CD4-positive, alpha-beta T cell treated with Interleukin-10 for 1 hour (primary cell): ENCODE data around the gene ACSL6.

Experiments used
- DNase-seq: peaks from one replicate; pipeline ENCODE4 v3.0.0-alpha.2; 2020

Gene ACSL6

GRCh38 chr5:131998431-131999040 lies 12.9 kb downstream of the ACSL6 start:
- DNase-seq = no peak

GRCh38 chr5:131997727-131998117 lies 13.7 kb downstream of the ACSL6 start:
- no peak for DNase-seq

- no peak for DNase-seq
Measured at GRCh38 chr5:131997026-131997726, 14.3 kb downstream of the ACSL6 start.

GRCh38 chr5:131996210-131997025 lies 15.0 kb downstream of the ACSL6 start:
- no peak for DNase-seq

- DNase-seq = no peak
Measured at GRCh38 chr5:131994533-131995226, 16.8 kb downstream of the ACSL6 start.

- DNase-seq = no peak
Measured at GRCh38 chr5:131994090-131994489, 17.4 kb downstream of the ACSL6 start.

GRCh38 chr5:131993676-131994075 lies 17.8 kb downstream of the ACSL6 start:
- DNase-seq = no peak

GRCh38 chr5:131992370-131992769 lies 19.1 kb downstream of the ACSL6 start:
- DNase-seq = no peak

- DNase-seq = no peak
Measured at GRCh38 chr5:131991593-131992324, 19.7 kb downstream of the ACSL6 start.

GRCh38 chr5:131990716-131991115 lies 20.7 kb downstream of the ACSL6 start:
- no peak for DNase-seq

- no peak for DNase-seq
Measured at GRCh38 chr5:131988601-131989000, 22.9 kb downstream of the ACSL6 start.

GRCh38 chr5:131987251-131987650 lies 24.2 kb downstream of the ACSL6 start:
- DNase-seq = no peak

GRCh38 chr5:131986161-131986912 lies 25.1 kb downstream of the ACSL6 start:
- DNase-seq = no peak

- no peak for DNase-seq
Measured at GRCh38 chr5:131984956-131985665, 26.3 kb downstream of the ACSL6 start.

- DNase-seq = no peak
Measured at GRCh38 chr5:131983244-131983771, 28.1 kb downstream of the ACSL6 start.

- DNase-seq = no peak
Measured at GRCh38 chr5:131981516-131981915, 29.9 kb downstream of the ACSL6 start.

GRCh38 chr5:131980696-131981095 lies 30.8 kb downstream of the ACSL6 start:
- no peak for DNase-seq

GRCh38 chr5:131979816-131980215 lies 31.6 kb downstream of the ACSL6 start:
- DNase-seq = no peak

- no peak for DNase-seq
Measured at GRCh38 chr5:131977212-131977604, 34.2 kb downstream of the ACSL6 start.

GRCh38 chr5:131976414-131977211 lies 34.8 kb downstream of the ACSL6 start:
- no peak for DNase-seq
